Mesendoderm (in vitro differentiated cells): ENCODE data around the gene TYW1.
A peak's percentile ranks its signal among the peaks of the same experiment; 100 is the strongest.
"Not testable (repeated sequence)": the region's sequence is repeated elsewhere in the genome, so short reads cannot be mapped to it uniquely, and the experiment has no call there.

Experiments used
- DNase-seq: peaks from one replicate; pipeline ENCODE4 v3.0.0; 2013
- H2AK5ac ChIP-seq: 2 replicates; pipeline ENCODE4 v1.6.1; 2013; ENCODE audit warnings: low read length, inconsistent platforms
- H2BK120ac ChIP-seq: 2 replicates; pipeline ENCODE4 v1.6.1; 2013; ENCODE audit warnings: low read depth, mild to moderate bottlenecking, low read length, moderate library complexity, mixed read lengths
- H2BK15ac ChIP-seq: replicated peaks from 2 replicates; pipeline ENCODE4 v1.6.1; 2013; ENCODE audit warnings: low read depth, mild to moderate bottlenecking, moderate library complexity
- H2BK5ac ChIP-seq: 2 replicates; pipeline ENCODE4 v1.6.1; 2013; ENCODE audit warnings: low read length, inconsistent platforms
- H3K18ac ChIP-seq: 2 replicates; pipeline ENCODE4 v1.6.1; 2013; ENCODE audit warnings: mild to moderate bottlenecking, low read length, mixed read lengths
- H3K23ac ChIP-seq: one replicate; pipeline ENCODE4 v1.6.1; 2013; ENCODE audit warnings: low read length
- H3K27ac ChIP-seq: 2 replicates; pipeline ENCODE4 v1.5.1; 2013; ENCODE audit warnings: low read depth, mild to moderate bottlenecking, inconsistent platforms, low read length, moderate library complexity
- H3K27me3 ChIP-seq: 2 replicates; pipeline ENCODE4 v1.6.1; 2013; ENCODE audit warnings: low read length, control low read depth, mild to moderate bottlenecking, inconsistent platforms; ENCODE audit not compliant: insufficient read depth, poor library complexity
- H3K36me3 ChIP-seq: 2 replicates; pipeline ENCODE4 v1.6.1; 2013; ENCODE audit warnings: low read length, inconsistent platforms; ENCODE audit not compliant: control insufficient read depth, insufficient read depth
- H3K4ac ChIP-seq: one replicate; pipeline ENCODE4 v1.6.1; 2013; ENCODE audit warnings: low read depth, mild to moderate bottlenecking, low read length, moderate library complexity
- H3K4me1 ChIP-seq: 2 replicates; pipeline ENCODE4 v1.6.1; 2013; ENCODE audit warnings: low read depth, low read length, inconsistent platforms; ENCODE audit not compliant: control insufficient read depth
- H3K4me2 ChIP-seq: 2 replicates; pipeline ENCODE4 v1.6.1; 2013; ENCODE audit warnings: low read length
- H3K4me3 ChIP-seq: 2 replicates; pipeline ENCODE4 v1.5.1; 2013; ENCODE audit warnings: mild to moderate bottlenecking, low read length
- H3K56ac ChIP-seq: one replicate; pipeline ENCODE4 v1.6.1; 2013; ENCODE audit warnings: low read length
- H3K79me1 ChIP-seq: 2 replicates; pipeline ENCODE4 v1.6.1; 2013; ENCODE audit warnings: low read length, inconsistent platforms
- H3K79me2 ChIP-seq: 2 replicates; pipeline ENCODE4 v1.6.1; 2013; ENCODE audit warnings: mild to moderate bottlenecking, low read length; ENCODE audit not compliant: control insufficient read depth, insufficient read depth
- H3K9ac ChIP-seq: 2 replicates; pipeline ENCODE4 v1.6.1; 2013; ENCODE audit warnings: low read length, inconsistent platforms
- H4K5ac ChIP-seq: one replicate; pipeline ENCODE4 v1.6.1; 2013; ENCODE audit warnings: low read length
- H4K8ac ChIP-seq: one replicate; pipeline ENCODE4 v1.6.1; 2013; ENCODE audit warnings: low read depth, mild to moderate bottlenecking, control low read depth, low read length, moderate library complexity
- WGBS: extraction: QIAGEN DNeasy Blood & Tissue Kit; methylation state at CpG from one replicate; pipeline ENCODE4 v1.1.7; 2013; ENCODE audit warnings: low lambda C conversion rate, missing lambda C conversion rate; ENCODE audit not compliant: insufficient coverage; ENCODE audit errors: extremely low coverage; 5-methylcytosine and 5-hydroxymethylcytosine counted together

TYW1 gene

DNA sequence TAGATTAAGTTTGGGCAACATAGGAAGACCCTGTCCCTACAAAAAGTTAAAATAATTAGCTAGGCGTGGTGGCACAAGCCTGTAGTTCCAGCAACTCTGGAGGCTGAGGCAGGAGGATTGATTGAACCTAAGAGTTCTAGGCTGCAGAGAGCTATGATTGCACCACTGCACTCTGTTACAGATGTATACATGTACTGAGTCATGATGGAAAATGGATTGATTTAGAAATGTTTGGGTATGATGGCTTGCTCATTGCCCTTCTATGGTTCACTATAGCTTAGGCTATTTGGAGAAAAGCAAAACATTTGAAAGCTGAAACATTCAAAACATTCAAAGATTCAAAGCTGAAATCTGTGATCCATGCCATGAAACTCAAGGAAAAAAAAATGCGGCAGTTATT lies 17.6 kb upstream of the TYW1 start:
- not testable (repeated sequence) for H4K5ac ChIP-seq, H3K9ac ChIP-seq, H2BK5ac ChIP-seq, DNase-seq, H3K79me2 ChIP-seq, H2AK5ac ChIP-seq, H3K4ac ChIP-seq, H3K4me2 ChIP-seq, H3K56ac ChIP-seq, H3K27me3 ChIP-seq, H3K23ac ChIP-seq, H3K18ac ChIP-seq, H3K27ac ChIP-seq, H2BK120ac ChIP-seq, H4K8ac ChIP-seq, H3K4me3 ChIP-seq, H3K4me1 ChIP-seq, H3K79me1 ChIP-seq, H2BK15ac ChIP-seq, H3K36me3 ChIP-seq
- WGBS, result no CpG with 5 or more reads among the region's 2 CpGs

- H3K23ac ChIP-seq, H3K79me1 ChIP-seq, H2BK120ac ChIP-seq, H2BK5ac ChIP-seq, H3K9ac ChIP-seq, H3K18ac ChIP-seq, H3K56ac ChIP-seq, H3K27me3 ChIP-seq, H3K4me3 ChIP-seq, H4K5ac ChIP-seq, H3K36me3 ChIP-seq, H3K4me2 ChIP-seq, H3K4me1 ChIP-seq, H3K27ac ChIP-seq, H2BK15ac ChIP-seq, H3K4ac ChIP-seq, DNase-seq, H2AK5ac ChIP-seq, H4K8ac ChIP-seq, H3K79me2 ChIP-seq: not testable (repeated sequence)
- no CpG with 5 or more reads among the region's 1 CpG for WGBS
Measured at GRCh38 chr7:66980336-66980735, 16.3 kb upstream of the TYW1 start.

DNA sequence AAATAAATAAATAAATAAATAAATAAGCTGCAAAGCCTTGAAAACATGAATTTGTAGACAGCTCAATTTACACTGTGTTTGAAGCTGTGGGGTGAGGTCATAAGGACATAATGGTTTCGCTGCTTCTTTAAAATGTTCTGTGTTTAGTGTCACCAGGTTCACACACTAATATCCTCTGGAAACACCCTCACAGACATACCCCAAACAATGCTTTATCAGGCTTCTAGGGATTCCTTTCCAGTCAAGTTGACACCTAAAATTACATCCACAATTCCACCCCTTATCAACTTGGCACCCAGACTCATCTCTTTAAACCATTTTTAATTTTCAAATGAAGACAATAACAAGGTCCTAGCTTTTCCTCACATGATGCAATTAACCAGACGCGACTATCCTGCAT lies 7.1 kb upstream of the TYW1 start:
- not testable (repeated sequence) for H3K79me1 ChIP-seq, H2BK120ac ChIP-seq, H2BK15ac ChIP-seq, H3K18ac ChIP-seq, H3K4ac ChIP-seq, H3K36me3 ChIP-seq, DNase-seq, H3K27me3 ChIP-seq, H2BK5ac ChIP-seq, H4K8ac ChIP-seq, H3K4me1 ChIP-seq, H3K4me2 ChIP-seq, H3K27ac ChIP-seq, H4K5ac ChIP-seq, H3K4me3 ChIP-seq, H3K9ac ChIP-seq, H3K56ac ChIP-seq, H3K23ac ChIP-seq, H3K79me2 ChIP-seq, H2AK5ac ChIP-seq
- no CpG with 5 or more reads among the region's 3 CpGs for WGBS

GRCh38 chr7:66994051-66994450 lies 2.6 kb upstream of the TYW1 start:
- H3K4me3 ChIP-seq, H3K4me1 ChIP-seq, H3K27ac ChIP-seq, DNase-seq, H3K4me2 ChIP-seq, H3K23ac ChIP-seq, H3K56ac ChIP-seq, H3K9ac ChIP-seq, H3K27me3 ChIP-seq, H4K8ac ChIP-seq, H3K79me2 ChIP-seq, H2BK120ac ChIP-seq, H2BK5ac ChIP-seq, H3K79me1 ChIP-seq, H3K18ac ChIP-seq, H3K4ac ChIP-seq, H2AK5ac ChIP-seq, H4K5ac ChIP-seq, H3K36me3 ChIP-seq, H2BK15ac ChIP-seq: not testable (repeated sequence)
- no CpG with 5 or more reads among the region's 5 CpGs for WGBS

DNA sequence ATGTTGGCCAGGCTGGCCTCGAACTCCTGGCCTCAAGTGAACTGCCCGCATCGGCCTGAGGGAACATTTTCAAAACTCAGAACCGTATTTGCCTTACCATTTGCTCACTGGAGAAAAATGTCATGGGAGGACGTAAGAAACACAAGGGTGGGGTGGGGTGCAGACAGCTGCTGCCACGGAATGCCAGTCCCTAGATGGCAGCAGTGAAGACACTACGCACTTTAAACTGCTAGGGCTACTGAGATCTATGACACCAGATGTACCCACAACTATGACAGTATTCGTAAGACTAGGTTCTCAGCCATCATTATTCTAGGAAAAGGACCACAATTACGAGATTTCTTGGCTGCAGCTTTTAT lies 2.0 kb upstream of the TYW1 start:
- WGBS, result no CpG with 5 or more reads among the region's 9 CpGs
- not testable (repeated sequence) for H3K4ac ChIP-seq

GRCh38 chr7:66995050-66995776 lies 1.4 kb upstream of the TYW1 start, which contains the start of gene SBDS:
Gene SBDS, minus strand, starts transcription at chr7:66995586. Its CDS starts 169 bp downstream, at chr7:66995417.
- Histone ChIP-seq H3K56ac (peak within 1 kb of the TSS; percentile 92), H3K9ac (peak within 1 kb of the TSS; percentile 79), H3K4me3 (peak within 1 kb of the TSS; percentile 58), H3K4me2 (peak within 1 kb of the TSS; percentile 36)
- WGBS, result no CpG with 5 or more reads among the region's 59 CpGs
- H2BK5ac ChIP-seq, H3K23ac ChIP-seq, H3K27ac ChIP-seq, H2BK120ac ChIP-seq, H3K18ac ChIP-seq, H3K4ac ChIP-seq, H3K79me1 ChIP-seq, H4K8ac ChIP-seq, H3K4me1 ChIP-seq, H2AK5ac ChIP-seq, H3K27me3 ChIP-seq, H3K79me2 ChIP-seq, H4K5ac ChIP-seq, H3K36me3 ChIP-seq, H2BK15ac ChIP-seq: not testable (repeated sequence)
- DNase-seq, result peak; percentile 99

More for the DNA sequence above, 2.0 kb upstream of the TYW1 start:
- not testable (repeated sequence) for H2BK15ac ChIP-seq, H3K27me3 ChIP-seq, H2BK5ac ChIP-seq, H3K23ac ChIP-seq, H3K4me1 ChIP-seq, H4K5ac ChIP-seq, H3K79me1 ChIP-seq, H3K18ac ChIP-seq, H2BK120ac ChIP-seq, H2AK5ac ChIP-seq, H3K27ac ChIP-seq, H3K79me2 ChIP-seq, H4K8ac ChIP-seq, H3K36me3 ChIP-seq
- peak overlapping the region; percentile 79 for H3K9ac ChIP-seq
- H3K4me3 ChIP-seq, result peak overlapping the region; percentile 58
- H3K56ac ChIP-seq, result peak overlapping the region; percentile 92
- H3K4me2 ChIP-seq, result peak overlapping the region; percentile 36
- peak; percentile 77 for DNase-seq
